Mammary epithelial cell (primary cell): ENCODE measurements around the gene ANKRD55.

Experiments
- EZH2 ChIP-seq: IDR thresholded peaks from 2 replicates; pipeline ENCODE4 v1.6.1; 2012; ENCODE audit warnings: low read length, inconsistent platforms, borderline replicate concordance
- TF ChIP-seq, protein P1 (sequence below), 2 donors: IDR thresholded peaks in 1 of 2; conservative IDR thresholded peaks in 1 of 2; 2 replicates each; pipeline ENCODE4 v1.5.1; 2011 to 2012; ENCODE audit warnings: inconsistent platforms in 2 of 2, low read length in 2 of 2, mild to moderate bottlenecking in 2 of 2, control low read depth in 1 of 2, low read depth in 1 of 2; ENCODE audit not compliant: insufficient read depth in 1 of 2; ENCODE audit errors: extremely low read depth in 1 of 2

DNA sequence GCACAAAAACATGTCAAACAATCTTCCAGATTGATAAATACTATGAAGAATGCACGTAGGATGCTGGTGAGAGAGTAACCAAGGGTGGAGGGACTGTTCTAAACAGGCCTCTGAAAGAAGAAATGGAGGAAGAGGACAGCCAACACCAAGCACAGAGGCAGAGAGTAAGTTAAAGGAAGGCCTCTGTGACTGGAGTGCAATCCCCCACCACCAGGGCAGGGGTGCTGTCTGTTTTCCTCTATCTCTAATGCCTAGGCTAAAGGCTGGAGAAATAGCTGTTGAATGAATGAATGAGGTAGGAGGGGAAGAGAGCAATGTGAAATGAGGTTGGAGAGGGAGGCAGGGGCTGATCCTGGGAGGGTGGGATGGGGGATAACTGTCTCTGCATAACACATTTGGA, 88.9 kb downstream of the ANKRD55 start:
- no peak for TF ChIP-seq EZH2
- TF ChIP-seq, protein P1, sequence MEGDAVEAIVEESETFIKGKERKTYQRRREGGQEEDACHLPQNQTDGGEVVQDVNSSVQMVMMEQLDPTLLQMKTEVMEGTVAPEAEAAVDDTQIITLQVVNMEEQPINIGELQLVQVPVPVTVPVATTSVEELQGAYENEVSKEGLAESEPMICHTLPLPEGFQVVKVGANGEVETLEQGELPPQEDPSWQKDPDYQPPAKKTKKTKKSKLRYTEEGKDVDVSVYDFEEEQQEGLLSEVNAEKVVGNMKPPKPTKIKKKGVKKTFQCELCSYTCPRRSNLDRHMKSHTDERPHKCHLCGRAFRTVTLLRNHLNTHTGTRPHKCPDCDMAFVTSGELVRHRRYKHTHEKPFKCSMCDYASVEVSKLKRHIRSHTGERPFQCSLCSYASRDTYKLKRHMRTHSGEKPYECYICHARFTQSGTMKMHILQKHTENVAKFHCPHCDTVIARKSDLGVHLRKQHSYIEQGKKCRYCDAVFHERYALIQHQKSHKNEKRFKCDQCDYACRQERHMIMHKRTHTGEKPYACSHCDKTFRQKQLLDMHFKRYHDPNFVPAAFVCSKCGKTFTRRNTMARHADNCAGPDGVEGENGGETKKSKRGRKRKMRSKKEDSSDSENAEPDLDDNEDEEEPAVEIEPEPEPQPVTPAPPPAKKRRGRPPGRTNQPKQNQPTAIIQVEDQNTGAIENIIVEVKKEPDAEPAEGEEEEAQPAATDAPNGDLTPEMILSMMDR (conservative IDR thresholded peaks at IDR 0.05 in 1 of 2, IDR thresholded peaks at IDR 0.05 in 1 of 2; ENCODE audit: extremely low read depth in 1 of 2, insufficient read depth in 1 of 2, low read depth in 1 of 2, low read length in 2 of 2): no peak
